SK-N-MC (cell line): ENCODE measurements around the gene SMU1.
A peak's percentile ranks its signal among the peaks of the same experiment; 100 is the strongest.

Source experiments
- EZH2 ChIP-seq: fragments of 200-600 bp; sonication (generic); IDR thresholded peaks from one replicate; pipeline ENCODE4 v1.6.1; 2017; ENCODE audit warnings: antibody characterized with exemption
- POLR2AphosphoS5 ChIP-seq: IDR thresholded peaks from 2 replicates; pipeline ENCODE4 v1.6.1; 2012; ENCODE audit warnings: mild to moderate bottlenecking, low read depth, low read length, borderline replicate concordance

DNA sequence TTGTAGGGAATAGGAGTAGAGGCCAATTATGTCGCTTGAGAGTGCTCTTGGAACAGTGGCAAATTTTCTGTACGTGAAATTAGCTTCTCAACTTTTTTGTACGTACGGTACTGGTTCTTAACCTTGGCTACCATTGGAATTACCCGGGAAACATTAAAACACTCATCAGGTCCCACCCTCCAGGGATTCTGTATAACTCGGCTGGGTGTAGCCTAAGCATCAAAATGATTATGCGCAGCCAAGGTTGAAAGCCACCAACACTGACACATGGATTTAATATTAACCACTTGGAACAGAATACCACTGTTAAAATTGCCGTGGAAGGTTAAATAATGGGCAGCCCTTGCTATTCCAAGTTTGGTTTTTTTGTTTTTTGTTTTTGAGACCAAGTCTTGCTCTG is 34.0 kb downstream of the SMU1 start:
- no peak for TF ChIP-seq EZH2
- TF ChIP-seq POLR2AphosphoS5: 0 out of 2 replicates have a peak, but pooled peaks have one; percentile 9
